NB4 (cell line): ENCODE measurements around the gene OVCA2.

Experiments
- CTCF ChIP-seq: IDR thresholded peaks from one replicate; pipeline ENCODE4 v1.5.1; 2012; ENCODE audit warnings: low read depth, low read length
- POLR2A ChIP-seq: IDR thresholded peaks from 2 replicates; pipeline ENCODE4 v1.6.1; 2011; ENCODE audit warnings: mild to moderate bottlenecking; ENCODE audit not compliant: insufficient read length; ENCODE audit errors: extremely low read depth

GRCh38 chr17:2024572-2025219 lies 17.1 kb upstream of the OVCA2 start:
- TF ChIP-seq CTCF (no peak), POLR2A (no peak)
